ENCODE measurements around the gene FBXL14. TPM values are rescaled to one million over a fixed set of nuclear protein-coding genes. Genes with fewer than 3 reads are reported as not detected.
"Not testable (repeated sequence)": the region's sequence is repeated elsewhere in the genome, so short reads cannot be mapped to it uniquely, and the experiment has no call there.

The FBXL14 gene
- polyA plus RNA-seq, 4 donors: 9.9 to 14.4 (median 11.2) TPM

DNA sequence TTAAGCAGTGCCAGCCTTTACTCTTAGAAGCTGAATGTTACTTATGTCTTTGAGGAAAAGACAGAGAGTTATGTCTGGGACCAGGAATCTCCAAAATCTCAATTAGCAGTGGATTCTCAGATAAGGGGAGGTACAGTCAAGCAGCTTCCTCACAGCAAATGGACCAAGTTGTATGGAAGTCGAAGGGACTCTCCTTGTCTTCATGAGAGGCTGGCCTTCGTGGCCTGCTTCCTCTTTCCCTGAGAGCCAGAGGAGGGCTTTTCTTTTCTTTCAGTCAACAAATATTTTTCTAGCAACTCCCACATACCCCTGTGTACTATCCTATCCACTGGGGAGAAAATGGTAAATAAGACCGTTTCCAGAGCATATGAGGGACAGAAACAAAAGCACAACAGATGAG lies 28.0 kb upstream of the FBXL14 start:
- no peak for DNase-seq (ENCODE audit: low read depth in 4 of 4, low spot score in 3 of 4)

GRCh38 chr12:1620092-1620491 lies 25.7 kb upstream of the FBXL14 start:
- DNase-seq (ENCODE audit: low read depth in 4 of 4, low spot score in 3 of 4): no peak

- DNase-seq (ENCODE audit: low read depth in 4 of 4, low spot score in 3 of 4): no peak
These were observed 25.2 kb upstream of the FBXL14 start for GRCh38 chr12:1619587-1619986.

DNA sequence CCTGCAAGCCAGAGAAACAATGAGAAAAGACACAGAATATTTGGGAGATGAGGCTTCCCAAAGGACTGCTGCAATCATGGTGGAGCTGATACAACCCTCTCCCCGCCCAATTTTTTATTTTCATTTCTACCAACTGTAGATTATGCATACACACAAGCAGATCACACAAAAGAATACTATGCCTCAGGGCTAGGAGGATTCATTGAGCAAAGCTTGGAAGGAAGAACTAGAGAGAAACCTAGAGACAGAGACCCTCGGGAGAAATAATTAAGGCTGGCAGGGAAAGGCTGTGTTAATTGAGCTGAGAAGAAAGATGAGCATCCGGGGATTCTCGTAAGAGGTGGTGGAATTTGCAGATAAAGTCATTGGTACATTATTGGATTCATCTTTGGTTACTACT lies 24.8 kb upstream of the FBXL14 start:
- no peak for DNase-seq (ENCODE audit: low read depth in 4 of 4, low spot score in 3 of 4)

GRCh38 chr12:1618489-1618888 lies 24.1 kb upstream of the FBXL14 start:
- no peak for DNase-seq (ENCODE audit: low read depth in 4 of 4, low spot score in 3 of 4)

DNA sequence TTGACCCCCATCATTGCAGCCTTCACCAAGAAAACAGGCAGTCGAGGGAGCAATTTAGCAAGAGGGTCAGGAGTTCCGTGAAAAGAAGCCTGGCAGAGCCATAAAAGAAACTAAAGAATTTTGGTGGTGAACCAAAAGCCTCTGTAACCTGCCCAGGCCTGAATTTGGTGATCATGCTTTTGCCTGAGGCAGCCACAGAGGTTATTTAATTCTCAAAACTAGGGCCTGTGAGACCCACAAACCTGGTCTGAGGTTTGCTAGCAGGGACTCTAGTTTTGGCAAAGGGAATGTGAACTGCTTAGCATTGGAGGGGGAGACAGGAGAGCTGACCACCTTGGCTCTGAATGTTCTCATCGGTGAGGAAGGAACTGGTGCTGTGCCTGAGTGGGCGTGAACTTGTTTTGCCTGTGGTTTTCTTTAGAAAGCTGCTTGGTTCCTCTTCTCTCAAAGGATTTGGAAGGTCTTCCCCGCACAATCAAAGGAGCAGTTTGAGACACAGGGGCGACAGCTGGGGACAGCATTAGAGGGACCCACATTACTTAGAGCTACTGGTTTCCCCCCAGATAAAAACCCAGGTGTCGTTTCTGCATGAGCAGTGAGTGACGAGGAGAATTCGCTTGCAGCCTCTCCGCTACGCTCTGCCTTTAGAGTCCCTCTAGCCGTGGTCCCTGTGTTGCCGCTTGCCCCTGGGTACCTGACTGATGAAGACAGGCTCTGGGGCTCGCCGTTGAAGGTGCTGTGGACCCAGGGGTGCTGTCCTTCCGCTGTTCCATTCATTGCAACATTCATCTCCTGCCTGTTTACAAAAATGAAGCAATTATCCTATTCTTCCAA lies 22.1 kb upstream of the FBXL14 start:
- no peak for DNase-seq (ENCODE audit: low read depth in 4 of 4, low spot score in 3 of 4)

DNA sequence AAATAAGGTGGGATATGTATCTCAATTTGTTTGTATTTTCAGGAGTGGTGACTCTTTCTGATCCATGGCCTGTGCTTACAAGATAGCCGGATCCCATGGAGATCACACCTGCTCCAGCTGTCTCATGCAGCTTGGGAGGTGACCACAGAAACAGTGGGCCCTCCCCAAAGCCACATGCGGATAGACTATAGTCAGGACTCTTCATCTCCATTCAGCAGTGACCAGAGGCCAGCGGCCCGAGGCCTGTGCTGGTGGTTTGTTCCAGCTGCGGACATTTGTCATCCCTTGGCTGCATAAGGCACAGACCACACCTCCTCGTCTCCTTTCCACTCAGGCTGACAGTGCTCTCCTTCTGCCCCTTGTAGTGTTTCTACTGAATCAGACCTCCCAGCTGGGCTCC lies 20.0 kb upstream of the FBXL14 start:
- DNase-seq (ENCODE audit: low read depth in 4 of 4, low spot score in 3 of 4): no peak

DNA sequence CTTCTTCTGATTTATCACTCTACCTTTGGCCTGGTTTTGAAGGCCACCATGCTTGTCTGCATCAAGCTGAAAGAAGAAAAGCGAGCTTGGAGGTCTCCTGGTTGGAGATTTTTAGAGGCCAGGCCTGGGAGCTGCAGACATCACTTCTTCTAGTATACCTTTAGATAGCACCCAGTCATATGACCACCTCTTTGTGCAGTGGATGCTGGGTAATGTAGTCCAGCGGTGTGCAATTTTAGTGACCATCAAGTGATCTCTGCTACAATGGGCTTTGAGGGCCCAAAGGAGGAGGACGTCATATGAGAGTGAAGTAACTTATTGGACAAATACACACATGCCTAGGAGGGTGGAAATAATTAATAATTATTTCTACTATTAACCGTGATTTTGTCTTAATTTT lies 19.5 kb upstream of the FBXL14 start:
- DNase-seq (ENCODE audit: low read depth in 4 of 4, low spot score in 3 of 4): no peak

GRCh38 chr12:1611803-1612572 lies 17.6 kb upstream of the FBXL14 start:
- DNase-seq (ENCODE audit: low read depth in 4 of 4, low spot score in 3 of 4): no peak

DNA sequence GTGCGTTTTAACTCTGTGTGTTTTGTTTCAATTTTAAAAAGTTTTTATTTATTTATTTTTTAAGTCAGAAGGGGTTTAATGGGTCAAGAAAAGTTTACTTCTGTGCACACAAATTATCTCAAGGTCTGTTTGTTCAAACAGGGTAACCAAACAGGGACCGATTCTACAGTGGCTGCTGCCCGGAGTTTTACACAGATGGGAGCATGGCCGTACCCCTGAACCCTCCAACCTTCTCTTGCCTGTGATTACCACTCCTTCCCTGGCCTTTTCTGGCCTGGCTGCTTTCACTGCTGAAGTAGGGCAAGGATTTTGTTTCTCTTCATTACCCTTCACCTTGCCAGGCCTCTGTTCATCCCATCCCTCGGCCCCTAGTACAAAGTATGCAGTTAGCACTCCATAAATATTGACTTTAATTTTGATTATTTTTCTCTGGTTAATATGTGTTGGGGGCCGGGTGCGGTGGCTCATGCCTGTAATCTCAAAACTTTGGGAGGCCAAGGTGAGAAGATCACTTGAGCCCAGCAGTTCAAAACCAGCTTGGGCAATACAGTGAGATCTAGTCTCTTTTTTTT lies 15.8 kb upstream of the FBXL14 start:
- no peak for DNase-seq (ENCODE audit: low read depth in 4 of 4, low spot score in 3 of 4)

GRCh38 chr12:1608713-1609119 lies 14.3 kb upstream of the FBXL14 start:
- DNase-seq (ENCODE audit: low read depth in 4 of 4, low spot score in 3 of 4): no peak

GRCh38 chr12:1607940-1608712 lies 13.7 kb upstream of the FBXL14 start:
- no peak for DNase-seq (ENCODE audit: low read depth in 4 of 4, low spot score in 3 of 4)

- DNase-seq (ENCODE audit: low read depth in 4 of 4, low spot score in 3 of 4): no peak
These were observed 11.7 kb upstream of the FBXL14 start for GRCh38 chr12:1606021-1606622.

- DNase-seq (ENCODE audit: low read depth in 4 of 4, low spot score in 3 of 4): no peak
These were observed 11.0 kb upstream of the FBXL14 start for GRCh38 chr12:1605129-1606020.

DNA sequence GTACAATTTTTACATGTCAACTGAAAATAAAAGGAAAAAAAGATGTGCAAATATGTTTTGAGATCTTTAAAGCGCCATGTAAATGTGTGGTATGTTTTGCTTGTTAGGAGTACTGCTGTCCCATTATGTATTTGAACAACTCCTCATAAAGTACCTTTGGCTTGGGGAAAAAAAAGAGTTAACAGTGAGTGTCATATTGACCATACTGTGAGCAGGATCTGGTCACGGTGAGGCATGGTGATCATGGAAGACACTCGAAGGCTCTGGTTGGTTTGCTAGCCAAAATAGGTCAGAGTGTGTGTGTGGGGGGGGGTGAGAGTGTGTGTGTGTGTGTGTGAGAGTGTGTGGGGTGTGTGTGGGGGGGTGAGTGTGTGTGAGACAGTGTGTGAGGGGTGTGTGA lies 10.1 kb upstream of the FBXL14 start:
- DNase-seq (ENCODE audit: low read depth in 4 of 4, low spot score in 3 of 4): no peak

GRCh38 chr12:1603269-1603993 lies 9.1 kb upstream of the FBXL14 start:
- no peak for DNase-seq (ENCODE audit: low read depth in 4 of 4, low spot score in 3 of 4)

DNA sequence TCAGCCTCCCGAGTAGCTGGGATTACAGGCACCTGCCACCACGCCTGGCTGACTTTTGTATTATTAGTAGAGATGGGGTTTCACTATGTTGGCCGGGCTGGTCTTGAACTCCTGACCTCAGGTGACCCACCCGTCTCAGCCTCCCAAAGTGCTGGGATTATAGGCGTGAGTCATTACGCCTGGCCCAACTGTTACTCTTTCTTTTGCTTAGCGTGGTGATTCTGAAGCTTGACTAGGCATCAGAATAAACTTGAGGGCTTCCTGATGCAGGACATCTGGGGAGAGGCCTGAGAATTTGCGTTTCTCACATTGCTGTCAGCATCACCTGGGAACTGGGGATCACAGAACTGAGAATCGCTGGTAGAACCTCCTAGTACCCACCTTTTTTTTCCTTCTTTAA lies 8.3 kb upstream of the FBXL14 start:
- DNase-seq (ENCODE audit: low read depth in 4 of 4, low spot score in 3 of 4): not testable (repeated sequence)

GRCh38 chr12:1598757-1599156 lies 4.4 kb upstream of the FBXL14 start:
- no peak for DNase-seq (ENCODE audit: low read depth in 4 of 4, low spot score in 3 of 4)
